Measurements from ENCODE around the gene B4GAT1. TPM values are rescaled to one million over a fixed set of nuclear protein-coding genes. Genes with fewer than 3 reads are reported as not detected.
A peak's percentile ranks its signal among the peaks of the same experiment; 100 is the strongest.
"Not testable (repeated sequence)": the region's sequence is repeated elsewhere in the genome, so short reads cannot be mapped to it uniquely, and the experiment has no call there.

B4GAT1 gene
- polyA plus RNA-seq, 2 donors = 4.9 to 7.0 TPM

GRCh38 chr11:66363187-66363601 lies 15.8 kb upstream of the B4GAT1 start:
- Histone ChIP-seq H3K9me3 (ENCODE audit: control insufficient read depth in 2 of 2, insufficient read depth in 1 of 2, low read depth in 1 of 2, low read length in 1 of 2) (no peaks in the 10 kb centered on the region), H3K4me3 (ENCODE audit: low read depth in 1 of 2, low read length in 2 of 2) (no peak overlapping the region), H3K36me3 (ENCODE audit: control insufficient read depth in 2 of 2, insufficient read depth in 2 of 2, low read length in 1 of 2) (peaks cover 0 to 12% of the 10 kb centered on the region in 2 donors), H3K4me1 (ENCODE audit: control insufficient read depth in 2 of 2, insufficient read depth in 2 of 2, low read length in 1 of 2) (peaks cover 3 to 4% of the 10 kb centered on the region in 2 donors), H3K27ac (ENCODE audit: low read depth in 2 of 2, low read length in 1 of 2) (no peak overlapping the region), H3K27me3 (ENCODE audit: control insufficient read depth in 1 of 2, insufficient read depth in 2 of 2, low read length in 2 of 2) (no peaks in the 10 kb centered on the region)
- 55 to 71% methylated on average over 14 of the region's 14 CpGs for WGBS, 2 donors

DNA sequence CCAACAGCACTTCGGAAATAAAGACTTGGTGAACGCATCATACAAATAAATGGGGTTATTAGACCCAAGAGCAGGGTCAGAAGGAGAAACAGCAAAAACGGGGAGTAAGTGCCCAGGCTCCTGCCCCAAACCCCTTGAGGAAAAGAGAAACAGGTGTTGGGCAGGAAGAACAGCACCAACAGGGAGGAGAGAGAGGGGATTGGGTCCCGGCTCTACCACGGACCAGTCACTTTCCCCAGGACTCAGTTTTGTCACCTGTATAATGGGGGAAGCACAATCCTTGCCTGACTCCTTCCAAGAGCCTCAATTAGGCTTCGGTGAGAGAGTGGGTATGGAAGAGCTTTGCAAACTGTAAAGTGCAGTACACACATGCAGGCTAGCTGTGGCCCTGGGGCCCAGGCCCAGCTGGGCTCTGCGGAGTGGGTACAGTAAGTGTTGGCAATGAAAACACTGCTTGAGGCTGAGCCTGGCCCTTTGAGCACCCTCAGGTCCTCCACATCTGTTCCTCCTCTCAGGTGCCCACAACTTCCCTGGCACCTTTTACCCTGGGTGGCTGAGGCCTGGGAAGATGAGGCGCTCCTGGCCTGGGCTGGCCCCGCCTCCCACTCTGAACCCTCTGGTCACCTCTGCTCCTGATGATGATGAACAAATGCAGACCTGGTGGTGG lies 15.2 kb upstream of the B4GAT1 start:
- Histone ChIP-seq H3K36me3 (ENCODE audit: control insufficient read depth in 2 of 2, insufficient read depth in 2 of 2, low read length in 1 of 2) (peaks cover 0 to 12% of the 10 kb centered on the region in 2 donors), H3K4me3 (ENCODE audit: low read depth in 1 of 2, low read length in 2 of 2) (no peak overlapping the region), H3K27me3 (ENCODE audit: control insufficient read depth in 1 of 2, insufficient read depth in 2 of 2, low read length in 2 of 2) (no peaks in the 10 kb centered on the region), H3K9me3 (ENCODE audit: control insufficient read depth in 2 of 2, insufficient read depth in 1 of 2, low read depth in 1 of 2, low read length in 1 of 2) (no peaks in the 10 kb centered on the region), H3K4me1 (ENCODE audit: control insufficient read depth in 2 of 2, insufficient read depth in 2 of 2, low read length in 1 of 2) (peaks cover 3 to 4% of the 10 kb centered on the region in 2 donors), H3K27ac (ENCODE audit: low read depth in 2 of 2, low read length in 1 of 2) (no peak overlapping the region)
- 81 to 84% methylated on average over 9 of the region's 9 CpGs for WGBS, 2 donors

DNA sequence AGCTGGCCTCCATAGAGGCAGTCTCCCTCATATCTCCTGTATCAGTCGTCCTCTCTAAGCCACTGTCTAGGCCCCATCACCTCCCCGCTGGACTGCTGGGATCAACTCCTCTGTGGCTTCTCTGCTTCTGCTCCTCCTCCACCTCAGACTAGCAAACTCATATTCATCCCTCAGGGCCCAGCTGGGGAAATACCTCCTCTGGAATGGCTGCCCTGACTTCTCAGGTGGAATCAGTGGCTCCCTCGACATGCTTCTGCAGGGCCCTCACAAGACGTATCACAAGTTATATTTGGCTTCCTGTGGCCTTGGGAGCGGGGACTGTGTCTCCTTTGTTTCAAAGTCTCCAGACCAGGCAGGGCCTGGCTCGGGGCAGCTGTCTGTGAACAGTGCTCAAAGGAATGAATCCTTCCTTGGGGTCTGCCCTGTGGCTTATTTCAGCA lies 14.1 kb upstream of the B4GAT1 start:
- Histone ChIP-seq H3K27ac (ENCODE audit: low read depth in 2 of 2, low read length in 1 of 2) (no peak overlapping the region), H3K36me3 (ENCODE audit: control insufficient read depth in 2 of 2, insufficient read depth in 2 of 2, low read length in 1 of 2) (peaks cover 0 to 7% of the 10 kb centered on the region in 2 donors), H3K27me3 (ENCODE audit: control insufficient read depth in 1 of 2, insufficient read depth in 2 of 2, low read length in 2 of 2) (no peaks in the 10 kb centered on the region), H3K9me3 (ENCODE audit: control insufficient read depth in 2 of 2, insufficient read depth in 1 of 2, low read depth in 1 of 2, low read length in 1 of 2) (no peaks in the 10 kb centered on the region), H3K4me1 (ENCODE audit: control insufficient read depth in 2 of 2, insufficient read depth in 2 of 2, low read length in 1 of 2) (peaks cover 3 to 4% of the 10 kb centered on the region in 2 donors), H3K4me3 (ENCODE audit: low read depth in 1 of 2, low read length in 2 of 2) (no peak overlapping the region)
- 72 to 78% methylated on average over 6 of the region's 6 CpGs for whole genome bisulfite sequencing, 2 donors

DNA sequence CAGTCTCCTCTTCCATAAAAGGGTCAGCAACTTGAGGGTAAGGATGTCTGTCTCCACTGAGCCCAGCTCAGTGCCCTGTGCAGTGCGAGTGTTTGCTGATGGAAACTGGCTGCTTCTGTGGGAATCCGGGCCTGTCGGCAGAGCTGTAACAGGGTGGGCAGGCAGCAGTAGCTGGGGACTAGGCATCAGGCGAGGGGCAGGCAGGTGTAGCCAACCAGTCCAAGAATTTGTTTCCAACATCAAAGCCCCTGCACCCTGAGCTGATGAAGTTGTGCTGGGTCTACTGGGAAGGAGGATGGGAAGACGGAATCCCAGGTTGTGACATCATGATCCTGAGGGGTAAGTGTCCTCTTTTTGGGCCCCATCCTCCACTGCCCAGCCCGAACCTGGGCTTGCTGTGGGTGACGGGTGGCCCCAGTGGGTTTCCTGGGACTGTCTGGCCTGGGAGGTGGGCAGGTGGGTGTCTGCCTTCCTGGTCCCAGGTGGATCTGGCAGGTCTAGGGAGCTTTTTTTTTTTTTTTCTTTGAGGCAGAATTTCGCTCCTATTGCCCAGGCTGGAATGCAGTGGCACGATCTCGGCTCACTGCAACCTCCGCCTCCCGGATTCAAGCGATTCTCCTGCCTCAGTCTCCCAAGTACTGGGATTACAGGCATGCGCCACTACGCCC lies 13.1 kb upstream of the B4GAT1 start:
- no peak overlapping the region for H3K27ac ChIP-seq (ENCODE audit: low read depth in 2 of 2, low read length in 1 of 2)
- H3K36me3 ChIP-seq (ENCODE audit: control insufficient read depth in 2 of 2, insufficient read depth in 2 of 2, low read length in 1 of 2) = peaks cover 0 to 7% of the 10 kb centered on the region in 2 donors
- 94% methylated on average over 15 of the region's 15 CpGs for WGBS, 2 donors
- peaks cover 3 to 4% of the 10 kb centered on the region in 2 donors for H3K4me1 ChIP-seq (ENCODE audit: control insufficient read depth in 2 of 2, insufficient read depth in 2 of 2, low read length in 1 of 2)
- H3K9me3 ChIP-seq (ENCODE audit: control insufficient read depth in 2 of 2, insufficient read depth in 1 of 2, low read depth in 1 of 2, low read length in 1 of 2) = no peaks in the 10 kb centered on the region
- no peak overlapping the region for H3K4me3 ChIP-seq (ENCODE audit: low read depth in 1 of 2, low read length in 2 of 2)
- H3K27me3 ChIP-seq (ENCODE audit: control insufficient read depth in 1 of 2, insufficient read depth in 2 of 2, low read length in 2 of 2) = no peaks in the 10 kb centered on the region

GRCh38 chr11:66359662-66360087 lies 12.2 kb upstream of the B4GAT1 start:
- no peaks in the 10 kb centered on the region for H3K9me3 ChIP-seq (ENCODE audit: control insufficient read depth in 2 of 2, insufficient read depth in 1 of 2, low read depth in 1 of 2, low read length in 1 of 2)
- no peak overlapping the region for H3K27ac ChIP-seq (ENCODE audit: low read depth in 2 of 2, low read length in 1 of 2)
- H3K36me3 ChIP-seq (ENCODE audit: control insufficient read depth in 2 of 2, insufficient read depth in 2 of 2, low read length in 1 of 2) = peaks cover 0 to 7% of the 10 kb centered on the region in 2 donors
- WGBS, 2 donors = 65 to 73% methylated on average over 3 of the region's 3 CpGs
- H3K4me3 ChIP-seq (ENCODE audit: low read depth in 1 of 2, low read length in 2 of 2) = no peak overlapping the region
- peaks cover 3 to 4% of the 10 kb centered on the region in 2 donors for H3K4me1 ChIP-seq (ENCODE audit: control insufficient read depth in 2 of 2, insufficient read depth in 2 of 2, low read length in 1 of 2)
- H3K27me3 ChIP-seq (ENCODE audit: control insufficient read depth in 1 of 2, insufficient read depth in 2 of 2, low read length in 2 of 2) = no peaks in the 10 kb centered on the region

- WGBS, 2 donors = 74 to 87% methylated on average over 8 of the region's 8 CpGs
- H3K27me3 ChIP-seq (ENCODE audit: control insufficient read depth in 1 of 2, insufficient read depth in 2 of 2, low read length in 2 of 2); H3K9me3 ChIP-seq (ENCODE audit: control insufficient read depth in 2 of 2, insufficient read depth in 1 of 2, low read depth in 1 of 2, low read length in 1 of 2); H3K36me3 ChIP-seq (ENCODE audit: control insufficient read depth in 2 of 2, insufficient read depth in 2 of 2, low read length in 1 of 2); H3K27ac ChIP-seq (ENCODE audit: low read depth in 2 of 2, low read length in 1 of 2); H3K4me3 ChIP-seq (ENCODE audit: low read depth in 1 of 2, low read length in 2 of 2): not testable (repeated sequence)
- peaks cover 3 to 16% of the 10 kb centered on the region in 2 donors for H3K4me1 ChIP-seq (ENCODE audit: control insufficient read depth in 2 of 2, insufficient read depth in 2 of 2, low read length in 1 of 2)
Observed at GRCh38 chr11:66350560-66351235, 3.3 kb upstream of the B4GAT1 start.

- H3K27me3 ChIP-seq (ENCODE audit: control insufficient read depth in 1 of 2, insufficient read depth in 2 of 2, low read length in 2 of 2) = no peaks in the 10 kb centered on the region
- H3K9me3 ChIP-seq (ENCODE audit: control insufficient read depth in 2 of 2, insufficient read depth in 1 of 2, low read depth in 1 of 2, low read length in 1 of 2) = no peaks in the 10 kb centered on the region
- peaks cover 3 to 18% of the 10 kb centered on the region in 2 donors for H3K4me1 ChIP-seq (ENCODE audit: control insufficient read depth in 2 of 2, insufficient read depth in 2 of 2, low read length in 1 of 2)
- no peak overlapping the region for H3K4me3 ChIP-seq (ENCODE audit: low read depth in 1 of 2, low read length in 2 of 2)
- 31 to 53% methylated on average over 2 of the region's 2 CpGs for WGBS, 2 donors
- H3K27ac ChIP-seq (ENCODE audit: low read depth in 2 of 2, low read length in 1 of 2) = no peak overlapping the region
- no peaks in the 10 kb centered on the region for H3K36me3 ChIP-seq (ENCODE audit: control insufficient read depth in 2 of 2, insufficient read depth in 2 of 2, low read length in 1 of 2)
Observed at GRCh38 chr11:66349084-66349386, 1.6 kb upstream of the B4GAT1 start.

- no peaks in the 10 kb centered on the region for H3K9me3 ChIP-seq (ENCODE audit: control insufficient read depth in 2 of 2, insufficient read depth in 1 of 2, low read depth in 1 of 2, low read length in 1 of 2)
- 20 to 23% methylated on average over 67 to 68 of the region's 68 CpGs for WGBS, 2 donors
- peak overlapping the region; percentile 81 to 93 for H3K27ac ChIP-seq (ENCODE audit: low read depth in 2 of 2, low read length in 1 of 2)
- no peaks in the 10 kb centered on the region for H3K27me3 ChIP-seq (ENCODE audit: control insufficient read depth in 1 of 2, insufficient read depth in 2 of 2, low read length in 2 of 2)
- peaks cover 0 to 2% of the 10 kb centered on the region in 2 donors for H3K36me3 ChIP-seq (ENCODE audit: control insufficient read depth in 2 of 2, insufficient read depth in 2 of 2, low read length in 1 of 2)
- H3K4me3 ChIP-seq (ENCODE audit: low read depth in 1 of 2, low read length in 2 of 2) = peak overlapping the region; percentile 80 to 85
- H3K4me1 ChIP-seq (ENCODE audit: control insufficient read depth in 2 of 2, insufficient read depth in 2 of 2, low read length in 1 of 2) = peaks cover 3 to 18% of the 10 kb centered on the region in 2 donors
Observed at GRCh38 chr11:66346476-66347424, 679 bp downstream of the B4GAT1 start.

GRCh38 chr11:66345316-66345649 lies 2.1 kb downstream of the B4GAT1 start:
- H3K9me3 ChIP-seq (ENCODE audit: control insufficient read depth in 2 of 2, insufficient read depth in 1 of 2, low read depth in 1 of 2, low read length in 1 of 2) = no peaks in the 10 kb centered on the region
- peaks cover 0 to 17% of the 10 kb centered on the region in 2 donors for H3K36me3 ChIP-seq (ENCODE audit: control insufficient read depth in 2 of 2, insufficient read depth in 2 of 2, low read length in 1 of 2)
- WGBS, 2 donors = 3% methylated on average over 7 of the region's 7 CpGs
- H3K27ac ChIP-seq (ENCODE audit: low read depth in 2 of 2, low read length in 1 of 2) = peak overlapping the region; percentile 53 to 71
- peaks cover 3 to 18% of the 10 kb centered on the region in 2 donors for H3K4me1 ChIP-seq (ENCODE audit: control insufficient read depth in 2 of 2, insufficient read depth in 2 of 2, low read length in 1 of 2)
- no peaks in the 10 kb centered on the region for H3K27me3 ChIP-seq (ENCODE audit: control insufficient read depth in 1 of 2, insufficient read depth in 2 of 2, low read length in 2 of 2)
- H3K4me3 ChIP-seq (ENCODE audit: low read depth in 1 of 2, low read length in 2 of 2) = peak overlapping the region; percentile 77 to 87

Measured in esophagus (tissue), 2 donors.